SJSA1 (cell line): ENCODE results near the gene PLA2G7. TPM values are rescaled to one million over a fixed set of nuclear protein-coding genes. Genes with fewer than 3 reads are reported as not detected.

Experiments used
- DNase-seq, 2 experiments: peaks; one replicate each; pipeline ENCODE4 v3.0.0-alpha.2; 2015 to 2020; ENCODE audit warnings: low spot score in 2 of 2, low read depth in 1 of 2
- H3K27ac ChIP-seq: fragments of 250-450 bp; sonication (Bioruptor Pico); 2 replicates; pipeline ENCODE4 v1.5.1; 2020; ENCODE audit warnings: mild to moderate bottlenecking, moderate library complexity
- H3K27me3 ChIP-seq: fragments of 250-450 bp; sonication (Bioruptor Pico); replicated peaks from 2 replicates; pipeline ENCODE4 v1.5.1; 2020; ENCODE audit warnings: mild to moderate bottlenecking, moderate library complexity
- H3K36me3 ChIP-seq: fragments of 250-450 bp; sonication (Bioruptor Pico); 2 replicates; pipeline ENCODE4 v1.5.1; 2020; ENCODE audit warnings: mild to moderate bottlenecking
- H3K4me1 ChIP-seq: fragments of 250-450 bp; sonication (Bioruptor Pico); replicated peaks from 2 replicates; pipeline ENCODE4 v1.6.1; 2021; ENCODE audit warnings: mild to moderate bottlenecking
- H3K4me3 ChIP-seq: fragments of 250-450 bp; sonication (Bioruptor Pico); 2 replicates; pipeline ENCODE4 v1.5.1; 2020; ENCODE audit warnings: mild to moderate bottlenecking
- H3K9me3 ChIP-seq: fragments of 250-450 bp; sonication (Bioruptor Pico); replicated peaks from 2 replicates; pipeline ENCODE4 v1.5.1; 2020; ENCODE audit warnings: mild to moderate bottlenecking
- total RNA-seq: library from RNA; depleted of rRNA; stranded (reverse); fragments of >200 nt; shearing (Covaris generic); gene quantifications from 2 replicates; pipeline ENCODE4 v1.2.3, GENCODE V29; 2014

PLA2G7 gene
- total RNA-seq, 1 experiment from 2014 or later = not detected

GRCh38 chr6:46690141-46690755, 44.9 kb downstream of the PLA2G7 start:
- DNase-seq = no peak
- H3K27ac ChIP-seq = no peak overlapping the region
- H3K4me3 ChIP-seq = no peak overlapping the region
- no peaks in the 10 kb centered on the region for H3K36me3 ChIP-seq
- no peaks in the 10 kb centered on the region for H3K4me1 ChIP-seq
- no peaks in the 10 kb centered on the region for H3K9me3 ChIP-seq
- H3K27me3 ChIP-seq = no peaks in the 10 kb centered on the region

- no peaks in the 10 kb centered on the region for H3K27me3 ChIP-seq
- DNase-seq = no peak
- H3K27ac ChIP-seq = no peak overlapping the region
- H3K4me1 ChIP-seq = no peaks in the 10 kb centered on the region
- no peaks in the 10 kb centered on the region for H3K9me3 ChIP-seq
- H3K36me3 ChIP-seq = no peaks in the 10 kb centered on the region
- H3K4me3 ChIP-seq = no peak overlapping the region
These were observed 45.5 kb downstream of the PLA2G7 start for GRCh38 chr6:46689657-46690056.

- DNase-seq = no peak
- no peaks in the 10 kb centered on the region for H3K27me3 ChIP-seq
These were observed 46.2 kb downstream of the PLA2G7 start for GRCh38 chr6:46688966-46689335.

DNA sequence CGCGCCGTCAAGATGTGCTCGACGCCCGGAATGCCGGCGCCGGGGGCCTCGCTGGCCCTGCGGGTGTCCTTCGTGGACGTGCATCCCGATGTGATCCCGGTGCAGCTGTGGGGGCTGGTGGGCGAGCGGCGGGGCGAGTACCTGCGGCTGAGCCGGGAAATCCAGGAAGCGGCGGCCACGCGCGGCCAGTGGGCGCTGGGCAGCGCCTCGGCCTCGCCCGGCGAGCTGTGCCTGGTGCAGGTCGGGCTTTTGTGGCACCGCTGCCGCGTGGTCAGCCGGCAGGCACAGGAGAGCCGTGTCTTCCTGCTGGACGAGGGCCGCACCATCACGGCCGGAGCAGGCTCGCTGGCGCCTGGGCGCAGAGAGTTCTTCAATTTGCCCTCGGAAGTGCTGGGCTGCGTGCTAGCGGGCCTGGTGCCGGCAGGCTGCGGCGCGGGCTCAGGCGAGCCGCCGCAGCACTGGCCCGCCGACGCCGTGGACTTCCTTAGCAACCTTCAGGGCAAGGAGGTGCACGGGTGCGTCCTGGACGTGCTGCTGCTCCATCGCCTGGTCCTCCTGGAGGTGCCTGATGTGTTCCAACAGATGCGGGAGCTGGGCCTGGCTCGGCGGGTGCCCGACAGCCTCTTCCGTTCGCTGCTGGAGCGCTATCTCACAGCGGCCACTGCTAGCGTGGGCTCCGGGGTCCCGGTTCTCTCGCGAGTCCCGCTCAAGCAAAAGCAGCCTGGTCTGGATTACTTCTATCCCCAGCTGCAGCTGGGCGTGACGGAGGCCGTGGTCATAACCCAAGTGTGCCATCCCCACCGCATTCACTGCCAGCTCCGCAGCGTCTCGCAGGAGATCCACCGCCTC, 46.8 kb downstream of the PLA2G7 start:
- Histone ChIP-seq H3K27ac (no peak overlapping the region), H3K9me3 (no peaks in the 10 kb centered on the region), H3K4me1 (no peaks in the 10 kb centered on the region), H3K27me3 (no peaks in the 10 kb centered on the region), H3K36me3 (no peaks in the 10 kb centered on the region), H3K4me3 (no peak overlapping the region)
- DNase-seq = no peak

More at GRCh38 chr6:46688966-46689335, 46.2 kb downstream of the PLA2G7 start:
- Histone ChIP-seq H3K27ac (no peak overlapping the region), H3K4me1 (no peaks in the 10 kb centered on the region), H3K4me3 (no peak overlapping the region), H3K36me3 (no peaks in the 10 kb centered on the region), H3K9me3 (no peaks in the 10 kb centered on the region)

DNA sequence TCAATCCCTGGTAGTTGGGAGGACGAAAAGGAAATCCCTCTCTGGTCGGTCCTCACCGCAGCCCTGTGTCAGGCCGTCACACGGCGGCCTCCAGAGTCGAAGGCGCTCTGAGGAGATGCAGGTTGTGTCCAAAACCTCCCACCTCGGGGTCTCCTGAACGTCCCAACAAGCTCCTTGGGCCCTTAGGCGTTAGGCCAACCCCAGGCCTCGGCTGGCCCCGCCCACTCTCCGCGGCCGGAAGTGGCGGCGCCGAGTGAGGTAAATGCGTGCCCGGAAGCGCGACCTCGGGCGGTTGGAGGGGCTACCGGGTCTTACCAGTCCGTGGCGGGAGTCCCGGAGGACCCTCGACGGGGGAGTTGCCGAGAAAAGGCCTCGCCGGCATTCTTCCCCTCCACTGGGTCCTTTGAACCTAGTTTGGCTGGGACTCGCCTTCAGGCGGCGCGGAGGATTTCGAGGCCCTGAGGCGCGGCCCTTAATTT, 47.5 kb downstream of the PLA2G7 start, which contains the start of gene TDRD6:
TDRD6 (plus strand) TSS at position 267 of the 479 bp plus-strand sequence. CDS start 244 bp downstream, outside the sequence.
- DNase-seq = no peak
- Histone ChIP-seq H3K36me3 (no peaks in the 10 kb centered on the region), H3K27me3 (no peaks in the 10 kb centered on the region), H3K27ac (no peak within 1 kb of the TSS), H3K4me3 (no peak within 1 kb of the TSS), H3K4me1 (no peaks in the 10 kb centered on the region), H3K9me3 (no peaks in the 10 kb centered on the region)

DNA sequence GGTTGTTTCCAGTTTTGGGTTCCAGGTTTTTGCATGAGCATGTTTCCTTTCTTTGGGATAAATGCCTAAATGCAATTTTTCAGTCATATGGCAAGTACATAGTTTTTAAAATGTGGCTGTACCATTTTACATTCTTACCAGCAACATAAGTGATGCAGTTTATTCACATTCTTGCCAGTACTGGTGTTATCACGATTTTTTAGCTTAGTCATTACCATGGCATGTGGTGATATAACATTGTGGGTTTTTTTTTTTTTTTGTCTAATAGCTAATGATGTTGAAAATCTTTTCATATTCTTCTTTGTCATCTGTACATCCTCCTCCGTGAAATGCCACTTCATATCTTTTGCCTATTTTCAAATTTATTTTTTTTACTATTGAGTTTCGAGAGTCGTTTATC, 50.4 kb downstream of the PLA2G7 start:
- DNase-seq = no peak
- no peaks in the 10 kb centered on the region for H3K27me3 ChIP-seq
- H3K9me3 ChIP-seq = no peaks in the 10 kb centered on the region
- no peaks in the 10 kb centered on the region for H3K4me1 ChIP-seq
- H3K4me3 ChIP-seq = no peak overlapping the region
- no peaks in the 10 kb centered on the region for H3K36me3 ChIP-seq
- H3K27ac ChIP-seq = no peak overlapping the region

DNA sequence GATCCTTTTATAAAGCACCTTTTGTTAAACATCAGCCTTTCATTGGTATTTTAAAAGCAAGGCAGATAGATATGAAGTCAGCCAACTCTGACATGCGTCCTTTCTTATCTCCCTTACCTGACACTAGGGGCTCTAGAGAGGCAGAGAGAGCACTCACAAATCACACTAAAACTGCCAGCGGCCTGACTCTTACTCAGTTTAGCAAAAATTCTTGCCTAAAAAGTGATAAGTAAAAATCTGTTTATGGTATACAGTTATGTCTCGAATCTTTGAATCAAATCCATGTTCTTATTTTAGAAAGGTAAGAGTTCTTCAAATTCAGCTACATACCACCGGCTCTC, 57.9 kb downstream of the PLA2G7 start:
- H3K4me1 ChIP-seq = no peaks in the 10 kb centered on the region

DNA sequence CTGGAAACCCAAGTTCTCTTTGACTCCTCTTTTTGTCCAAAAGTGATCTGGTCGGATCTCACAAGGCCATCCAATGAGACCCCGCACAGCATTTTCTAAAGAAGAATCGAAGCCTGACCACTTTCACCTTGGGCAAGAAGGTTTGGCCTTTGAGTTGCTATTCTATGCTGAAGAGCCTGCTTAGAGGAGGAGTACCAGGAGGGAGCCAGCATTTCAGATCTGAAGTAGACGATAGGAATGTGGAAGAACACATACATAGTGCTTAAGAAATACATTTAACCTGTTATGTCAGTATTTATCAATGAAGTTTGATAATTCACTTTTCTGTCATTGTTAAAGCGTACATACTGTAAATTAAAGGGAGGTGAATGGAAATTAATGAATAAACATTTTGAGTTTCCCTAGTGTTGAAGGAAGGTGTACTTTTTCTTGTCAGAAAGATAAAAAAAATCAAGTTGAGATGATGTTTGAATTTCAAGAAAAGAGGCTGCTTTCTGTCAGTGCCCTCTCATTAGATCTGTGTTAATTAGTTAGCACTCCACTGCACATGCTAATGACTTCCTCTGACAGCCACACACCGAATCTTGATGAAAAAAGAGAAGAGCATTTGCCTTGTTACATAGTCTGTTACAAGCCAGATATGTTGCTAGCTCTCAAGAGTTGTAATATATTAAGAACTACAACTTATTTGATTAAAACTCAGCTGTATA, 58.4 kb downstream of the PLA2G7 start:
- H3K4me3 ChIP-seq = no peak overlapping the region
- no peaks in the 10 kb centered on the region for H3K4me1 ChIP-seq
- H3K36me3 ChIP-seq = no peaks in the 10 kb centered on the region
- H3K27me3 ChIP-seq = no peaks in the 10 kb centered on the region
- H3K9me3 ChIP-seq = no peaks in the 10 kb centered on the region
- DNase-seq = no peak
- H3K27ac ChIP-seq = no peak overlapping the region

More for the DNA sequence above, 57.9 kb downstream of the PLA2G7 start:
- no peak overlapping the region for H3K4me3 ChIP-seq
- H3K36me3 ChIP-seq = no peaks in the 10 kb centered on the region
- no peak for DNase-seq
- no peak overlapping the region for H3K27ac ChIP-seq
- H3K9me3 ChIP-seq = no peaks in the 10 kb centered on the region
- H3K27me3 ChIP-seq = no peaks in the 10 kb centered on the region

DNA sequence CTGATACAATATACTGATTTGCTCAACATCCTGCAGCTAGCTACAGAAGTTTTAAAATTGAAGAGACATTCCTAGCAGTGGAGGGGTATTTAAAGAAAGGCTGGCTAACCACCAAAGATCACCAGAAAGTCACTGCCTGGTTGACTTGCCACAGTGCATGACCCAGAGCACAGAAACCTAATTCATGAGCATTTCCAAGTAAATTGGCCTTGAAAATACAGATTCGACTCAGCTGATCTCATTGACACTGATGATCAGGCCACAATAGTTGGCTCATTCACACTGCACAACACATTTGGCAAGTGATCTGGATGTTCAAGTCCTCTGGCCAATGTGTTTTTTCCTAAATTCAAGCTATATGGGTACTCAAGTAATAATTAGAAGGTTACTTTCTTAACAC, 60.8 kb downstream of the PLA2G7 start:
- Histone ChIP-seq H3K9me3 (no peaks in the 10 kb centered on the region), H3K4me1 (no peaks in the 10 kb centered on the region), H3K36me3 (no peaks in the 10 kb centered on the region), H3K4me3 (no peak overlapping the region), H3K27me3 (no peaks in the 10 kb centered on the region), H3K27ac (no peak overlapping the region)
- DNase-seq = no peak

DNA sequence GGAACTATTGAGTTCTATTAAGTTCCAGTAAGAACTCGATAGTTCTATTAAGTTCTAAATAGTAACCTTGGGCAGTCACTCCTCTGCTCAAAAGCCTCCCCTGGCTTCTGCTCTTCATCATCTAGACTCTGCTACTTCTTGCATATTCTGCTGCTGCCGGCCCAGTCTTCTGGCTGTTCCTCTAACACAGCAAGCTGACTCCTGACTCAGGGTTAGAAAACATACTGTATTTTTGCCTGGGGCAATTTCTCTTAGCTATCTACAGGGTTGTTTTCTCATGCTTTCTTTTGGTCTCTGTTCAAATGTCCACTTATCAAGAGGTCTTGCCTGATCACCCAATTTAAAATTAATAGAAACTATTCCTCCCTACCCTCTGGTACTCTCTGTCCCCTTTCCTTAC, 67.8 kb downstream of the PLA2G7 start:
- no peak for DNase-seq
- no peak overlapping the region for H3K27ac ChIP-seq
- no peak overlapping the region for H3K4me3 ChIP-seq
- no peaks in the 10 kb centered on the region for H3K9me3 ChIP-seq
- no peaks in the 10 kb centered on the region for H3K27me3 ChIP-seq
- no peaks in the 10 kb centered on the region for H3K4me1 ChIP-seq
- no peaks in the 10 kb centered on the region for H3K36me3 ChIP-seq

DNA sequence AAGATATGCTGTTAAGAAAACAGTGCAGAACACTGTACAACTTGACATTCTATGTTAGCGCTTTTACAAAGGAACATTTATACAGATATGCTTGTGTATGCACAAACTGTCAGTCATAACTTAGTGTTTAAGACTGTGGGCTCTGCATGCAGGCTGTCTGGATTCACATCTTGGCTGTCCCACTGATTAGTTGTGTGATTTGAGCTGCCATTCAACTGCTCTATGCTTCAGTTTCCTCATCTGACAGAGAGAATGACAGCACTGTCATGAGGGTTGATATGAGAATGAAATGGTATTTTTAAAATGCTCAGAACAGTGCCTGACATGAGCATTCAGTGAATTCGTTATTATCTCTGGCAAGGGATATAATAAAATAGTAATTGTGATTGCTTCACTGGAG, 73.7 kb downstream of the PLA2G7 start:
- Histone ChIP-seq H3K27ac (no peak overlapping the region), H3K9me3 (no peaks in the 10 kb centered on the region), H3K4me3 (no peak overlapping the region), H3K36me3 (no peaks in the 10 kb centered on the region), H3K4me1 (no peaks in the 10 kb centered on the region), H3K27me3 (no peaks in the 10 kb centered on the region; the same call in 1 of the 2 replicates)
- no peak for DNase-seq

- Histone ChIP-seq H3K36me3 (no peaks in the 10 kb centered on the region), H3K27ac (no peak overlapping the region), H3K4me1 (peaks cover 6% of the 10 kb centered on the region), H3K27me3 (no peaks in the 10 kb centered on the region; the same call in 1 of the 2 replicates), H3K4me3 (no peak overlapping the region), H3K9me3 (no peaks in the 10 kb centered on the region)
- no peak for DNase-seq
These were observed 77.5 kb downstream of the PLA2G7 start for GRCh38 chr6:46657642-46658041.

DNA sequence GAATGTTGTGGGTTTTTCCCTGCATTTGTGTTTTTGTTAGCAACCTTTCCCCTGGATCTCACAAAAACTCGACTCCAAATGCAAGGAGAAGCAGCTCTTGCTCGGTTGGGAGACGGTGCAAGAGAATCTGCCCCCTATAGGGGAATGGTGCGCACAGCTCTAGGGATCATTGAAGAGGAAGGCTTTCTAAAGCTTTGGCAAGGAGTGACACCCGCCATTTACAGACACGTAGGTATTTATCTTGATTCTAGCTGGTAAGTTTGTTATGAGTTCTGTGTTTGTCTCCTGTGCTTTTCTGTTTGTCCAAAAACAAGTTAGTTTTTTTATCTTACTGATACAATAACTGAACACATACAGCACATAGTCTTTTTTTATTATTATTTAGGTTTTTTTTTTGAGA, 79.4 kb downstream of the PLA2G7 start:
- H3K9me3 ChIP-seq = no peaks in the 10 kb centered on the region
- no peaks in the 10 kb centered on the region; the same call in 1 of the 2 replicates for H3K27me3 ChIP-seq
- no peaks in the 10 kb centered on the region for H3K36me3 ChIP-seq
- DNase-seq = no peak
- no peak overlapping the region for H3K27ac ChIP-seq
- peaks cover 6% of the 10 kb centered on the region for H3K4me1 ChIP-seq
- no peak overlapping the region for H3K4me3 ChIP-seq
